HepG2 (cell line): ENCODE measurements around the gene ZNF322. TPM values are rescaled to one million over a fixed set of nuclear protein-coding genes. Genes with fewer than 3 reads are reported as not detected.

Experiments
- ARID4A ChIP-seq: sonication (generic); formaldehyde crosslinking; IDR thresholded peaks from 2 replicates; pipeline ENCODE4 v1.5.0; 2020; ENCODE audit warnings: mild to moderate bottlenecking, missing genetic modification reagents, borderline replicate concordance
- CENPT ChIP-seq: sonication (generic); formaldehyde crosslinking; IDR thresholded peaks from 2 replicates; pipeline ENCODE4 v1.8.0; 2022; ENCODE audit warnings: low read depth, mild to moderate bottlenecking, moderate library complexity, missing genetic modification reagents
- FOSL2 ChIP-seq: sonication (generic); formaldehyde crosslinking; IDR thresholded peaks from 2 replicates; pipeline ENCODE4 v1.4.0; 2020; ENCODE audit warnings: missing genetic modification reagents
- GLI4 ChIP-seq: sonication (generic); formaldehyde crosslinking; IDR thresholded peaks from 2 replicates; pipeline ENCODE4 v1.5.1; 2020; ENCODE audit warnings: missing genetic modification reagents, mild to moderate bottlenecking, moderate library complexity, borderline replicate concordance
- HNF4G ChIP-seq, 2 experiments: sonication (generic) in 1 of 2; formaldehyde crosslinking in 1 of 2; IDR thresholded peaks; 2 replicates each; pipeline versions ENCODE4 v1.4.0 to v1.6.1; 2011 to 2020; ENCODE audit warnings: borderline replicate concordance in 2 of 2, low read depth in 2 of 2, mild to moderate bottlenecking in 2 of 2, low read length in 1 of 2, missing genetic modification reagents in 1 of 2, moderate library complexity in 1 of 2
- NFE2L2 ChIP-seq: fragments of 150-350 bp; IDR thresholded peaks from 2 replicates; pipeline ENCODE4 v1.6.1; 2014; ENCODE audit warnings: low read length
- RARA ChIP-seq: IDR thresholded peaks from 2 replicates; pipeline ENCODE4 v1.6.1; 2016; ENCODE audit warnings: missing genetic modification reagents, missing compliant biosample characterization
- SIN3B ChIP-seq: fragments of 150-350 bp; IDR thresholded peaks from 2 replicates; pipeline ENCODE4 v1.6.1; 2014; ENCODE audit warnings: low read length
- ZC3H13 ChIP-seq: sonication (generic); formaldehyde crosslinking; IDR thresholded peaks from 2 replicates; pipeline ENCODE4 v1.8.1; 2023; ENCODE audit warnings: mild to moderate bottlenecking, missing genetic modification reagents, moderate library complexity
- ZFP1 ChIP-seq: IDR thresholded peaks from 2 replicates; pipeline ENCODE4 v1.6.1; 2016
- ZFP36 ChIP-seq: fragments of 150-350 bp; IDR thresholded peaks from 2 replicates; pipeline ENCODE4 v1.6.1; 2018; ENCODE audit warnings: borderline replicate concordance, low read length, low read depth; ENCODE audit not compliant: partially characterized antibody
- ZFX ChIP-seq: sonication (generic); formaldehyde crosslinking; IDR thresholded peaks from 2 replicates; pipeline ENCODE4 v1.4.0; 2020; ENCODE audit warnings: mild to moderate bottlenecking, low read depth, missing genetic modification reagents, moderate library complexity
- ZNF451 ChIP-seq: sonication (generic); formaldehyde crosslinking; IDR thresholded peaks from 2 replicates; pipeline ENCODE4 v1.5.0; 2020; ENCODE audit warnings: mild to moderate bottlenecking, missing genetic modification reagents
- ZNF547 ChIP-seq: sonication (generic); formaldehyde crosslinking; IDR thresholded peaks from 2 replicates; pipeline ENCODE4 v1.5.1; 2020; ENCODE audit warnings: mild to moderate bottlenecking, missing genetic modification reagents
- ZNF570 ChIP-seq: sonication (generic); formaldehyde crosslinking; IDR thresholded peaks from 2 replicates; pipeline ENCODE4 v1.4.0; 2020; ENCODE audit warnings: mild to moderate bottlenecking, missing genetic modification reagents, borderline replicate concordance
- polyA plus RNA-seq, 8 experiments: library from polyadenylated mRNA; depleted of rRNA in 3 of 8; stranded (reverse) in 7 of 8; unstranded in 1 of 8; fragments of >200 nt; fragmentation: Illumina TruSeq in 4 of 8; extraction: Trizol in 4 of 8; gene quantifications; 2 replicates each; pipeline versions ENCODE4 v1.2.1 to v1.2.3, GENCODE V29; 2011 to 2016; ENCODE audit warnings: low read depth in 4 of 8, missing spikeins in 1 of 8, mixed read lengths in 1 of 8; ENCODE audit not compliant: insufficient read depth in 1 of 8
- total RNA-seq, 5 experiments: library from RNA; depleted of rRNA; stranded (reverse); fragments of >200 nt; fragmentation: Illumina TruSeq; extraction: Trizol; gene quantifications; 2 replicates each; pipeline ENCODE4 v1.2.3, GENCODE V29; 2016; ENCODE audit warnings: low read depth in 1 of 5
- TF ChIP-seq, protein P1 (sequence below): sonication (generic); formaldehyde crosslinking; IDR thresholded peaks from 2 replicates; pipeline ENCODE4 v1.4.0; 2020; ENCODE audit warnings: low read depth, mild to moderate bottlenecking, missing genetic modification reagents
- TF ChIP-seq, protein P2 (sequence below): sonication (generic); formaldehyde crosslinking; IDR thresholded peaks from 2 replicates; pipeline ENCODE4 v1.8.1; 2022; ENCODE audit warnings: low read depth, mild to moderate bottlenecking, missing genetic modification reagents
- TF ChIP-seq, protein P3 (sequence below): sonication (generic); formaldehyde crosslinking; IDR thresholded peaks from 2 replicates; pipeline ENCODE4 v1.4.0; 2020; ENCODE audit warnings: missing genetic modification reagents
- TF ChIP-seq, protein P4 (sequence below): IDR thresholded peaks from 2 replicates; pipeline ENCODE4 v1.6.1; 2016; ENCODE audit warnings: missing genetic modification reagents, missing compliant biosample characterization

The ZNF322 gene
- total and polyA plus RNA-seq, 2 of the 13 experiments (the other 11 are each of a cell fraction or from before 2014, with no cell fraction given) = 8.3 to 22.8 TPM

- TF ChIP-seq GLI4 = no peak
- no peak for TF ChIP-seq ZNF570 (CRISPR knock-in tag)
- peak; percentile 98 for TF ChIP-seq ZC3H13
- peak; percentile 97 for TF ChIP-seq ZFP1 (CRISPR knock-in tag)
- TF ChIP-seq, protein P1, sequence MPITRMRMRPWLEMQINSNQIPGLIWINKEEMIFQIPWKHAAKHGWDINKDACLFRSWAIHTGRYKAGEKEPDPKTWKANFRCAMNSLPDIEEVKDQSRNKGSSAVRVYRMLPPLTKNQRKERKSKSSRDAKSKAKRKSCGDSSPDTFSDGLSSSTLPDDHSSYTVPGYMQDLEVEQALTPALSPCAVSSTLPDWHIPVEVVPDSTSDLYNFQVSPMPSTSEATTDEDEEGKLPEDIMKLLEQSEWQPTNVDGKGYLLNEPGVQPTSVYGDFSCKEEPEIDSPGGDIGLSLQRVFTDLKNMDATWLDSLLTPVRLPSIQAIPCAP = peak; percentile 72; the same call in 1 of the 2 replicates
- 0 out of 2 replicates have a peak, but pooled peaks have one; percentile 1 for TF ChIP-seq NFE2L2
- TF ChIP-seq, protein P2, sequence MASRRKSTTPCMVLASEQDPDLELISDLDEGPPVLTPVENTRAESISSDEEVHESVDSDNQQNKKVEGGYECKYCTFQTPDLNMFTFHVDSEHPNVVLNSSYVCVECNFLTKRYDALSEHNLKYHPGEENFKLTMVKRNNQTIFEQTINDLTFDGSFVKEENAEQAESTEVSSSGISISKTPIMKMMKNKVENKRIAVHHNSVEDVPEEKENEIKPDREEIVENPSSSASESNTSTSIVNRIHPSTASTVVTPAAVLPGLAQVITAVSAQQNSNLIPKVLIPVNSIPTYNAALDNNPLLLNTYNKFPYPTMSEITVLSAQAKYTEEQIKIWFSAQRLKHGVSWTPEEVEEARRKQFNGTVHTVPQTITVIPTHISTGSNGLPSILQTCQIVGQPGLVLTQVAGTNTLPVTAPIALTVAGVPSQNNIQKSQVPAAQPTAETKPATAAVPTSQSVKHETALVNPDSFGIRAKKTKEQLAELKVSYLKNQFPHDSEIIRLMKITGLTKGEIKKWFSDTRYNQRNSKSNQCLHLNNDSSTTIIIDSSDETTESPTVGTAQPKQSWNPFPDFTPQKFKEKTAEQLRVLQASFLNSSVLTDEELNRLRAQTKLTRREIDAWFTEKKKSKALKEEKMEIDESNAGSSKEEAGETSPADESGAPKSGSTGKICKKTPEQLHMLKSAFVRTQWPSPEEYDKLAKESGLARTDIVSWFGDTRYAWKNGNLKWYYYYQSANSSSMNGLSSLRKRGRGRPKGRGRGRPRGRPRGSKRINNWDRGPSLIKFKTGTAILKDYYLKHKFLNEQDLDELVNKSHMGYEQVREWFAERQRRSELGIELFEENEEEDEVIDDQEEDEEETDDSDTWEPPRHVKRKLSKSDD = peak; percentile 95; the same call in 1 of the 2 replicates
- peak; percentile 97 for TF ChIP-seq ARID4A (CRISPR knock-in tag)
- peak; percentile 88 for TF ChIP-seq ZNF547 (CRISPR knock-in tag)
- peak; percentile 94 for TF ChIP-seq SIN3B
- TF ChIP-seq FOSL2 (CRISPR knock-in tag) = peak; percentile 90
- TF ChIP-seq, protein P3, sequence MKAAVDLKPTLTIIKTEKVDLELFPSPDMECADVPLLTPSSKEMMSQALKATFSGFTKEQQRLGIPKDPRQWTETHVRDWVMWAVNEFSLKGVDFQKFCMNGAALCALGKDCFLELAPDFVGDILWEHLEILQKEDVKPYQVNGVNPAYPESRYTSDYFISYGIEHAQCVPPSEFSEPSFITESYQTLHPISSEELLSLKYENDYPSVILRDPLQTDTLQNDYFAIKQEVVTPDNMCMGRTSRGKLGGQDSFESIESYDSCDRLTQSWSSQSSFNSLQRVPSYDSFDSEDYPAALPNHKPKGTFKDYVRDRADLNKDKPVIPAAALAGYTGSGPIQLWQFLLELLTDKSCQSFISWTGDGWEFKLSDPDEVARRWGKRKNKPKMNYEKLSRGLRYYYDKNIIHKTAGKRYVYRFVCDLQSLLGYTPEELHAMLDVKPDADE = no peak
- TF ChIP-seq ZFX = peak; percentile 100
- TF ChIP-seq CENPT (CRISPR knock-in tag) = no peak
- peak; percentile 16; the same call in 1 of the 2 replicates for TF ChIP-seq HNF4G (IDR thresholded peaks at IDR 0.05; ENCODE audit: borderline replicate concordance, low read depth, low read length)
- peak; percentile 63; the same call in 1 of the 2 replicates for TF ChIP-seq HNF4G (CRISPR knock-in tag; IDR thresholded peaks at IDR 0.05; ENCODE audit: borderline replicate concordance, low read depth)
- TF ChIP-seq, protein P4, sequence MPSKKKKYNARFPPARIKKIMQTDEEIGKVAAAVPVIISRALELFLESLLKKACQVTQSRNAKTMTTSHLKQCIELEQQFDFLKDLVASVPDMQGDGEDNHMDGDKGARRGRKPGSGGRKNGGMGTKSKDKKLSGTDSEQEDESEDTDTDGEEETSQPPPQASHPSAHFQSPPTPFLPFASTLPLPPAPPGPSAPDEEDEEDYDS (CRISPR knock-in tag) = peak; percentile 97
- TF ChIP-seq ZFP36 = no peak
- TF ChIP-seq ZNF451 (CRISPR knock-in tag) = peak; percentile 64; the same call in 1 of the 2 replicates
- TF ChIP-seq RARA (CRISPR knock-in tag) = peak; percentile 69
Measured at GRCh38 chr6:26596579-26597388, 62.8 kb downstream of the ZNF322 start, which contains the start of gene ABT1 (continued).
